Heart left ventricle (tissue), 16 donors: ENCODE data around the gene ST3GAL2. TPM values are rescaled to one million over a fixed set of nuclear protein-coding genes. Genes with fewer than 3 reads are reported as not detected.
"Not testable (repeated sequence)": the region's sequence is repeated elsewhere in the genome, so short reads cannot be mapped to it uniquely, and the experiment has no call there.

Experiments used
- ATAC-seq, 4 donors: fragments of 200-7000 bp; cut with Tn5 transposase; one replicate each; pipeline ENCODE4 v1.9.1; 2020 to 2022; ENCODE audit warnings: moderate library complexity in 4 of 4, mild to moderate bottlenecking in 3 of 4, moderate number of reproducible peaks in 1 of 4
- DNase-seq, 5 donors: peaks; one replicate each; pipeline ENCODE4 v3.0.0-alpha.2; 2020
- H3K27ac ChIP-seq, 12 donors: fragments of 200-600 bp; sonication (generic) in 4 of 12; one replicate each; pipeline versions ENCODE4 v1.5.0 to v1.8.0; 2016 to 2022; ENCODE audit warnings: mild to moderate bottlenecking in 2 of 12
- H3K27me3 ChIP-seq, 9 donors: fragments of 200-600 bp; sonication (generic) in 2 of 9; one replicate each; pipeline versions ENCODE4 v1.5.1 to v1.8.0; 2016 to 2022; ENCODE audit warnings: mild to moderate bottlenecking in 3 of 9
- H3K36me3 ChIP-seq, 9 donors: fragments of 200-600 bp; sonication (generic) in 2 of 9; one replicate each; pipeline versions ENCODE4 v1.5.0 to v1.8.0; 2018 to 2022; ENCODE audit warnings: mild to moderate bottlenecking in 2 of 9
- H3K4me1 ChIP-seq, 12 donors: fragments of 200-600 bp; sonication (generic) in 4 of 12; one replicate each; pipeline versions ENCODE4 v1.5.0 to v1.8.0; 2016 to 2022; ENCODE audit warnings: mild to moderate bottlenecking in 3 of 12
- H3K4me3 ChIP-seq, 12 donors: fragments of 200-600 bp; sonication (generic) in 4 of 12; one replicate each; pipeline versions ENCODE4 v1.5.0 to v1.8.0; 2017 to 2022; ENCODE audit warnings: mild to moderate bottlenecking in 9 of 12, moderate library complexity in 4 of 12
- H3K9me3 ChIP-seq, 12 donors: fragments of 200-600 bp; sonication (generic) in 4 of 12; one replicate each; pipeline versions ENCODE4 v1.5.0 to v1.8.0; 2016 to 2022; ENCODE audit warnings: mild to moderate bottlenecking in 1 of 12
- CTCF ChIP-seq, 12 donors: fragments of 200-600 bp; sonication (generic) in 4 of 12; IDR thresholded peaks; one replicate each; pipeline versions ENCODE4 v1.5.0 to v1.8.0; 2018 to 2022; ENCODE audit warnings: antibody characterized with exemption in 12 of 12, mild to moderate bottlenecking in 5 of 12
- POLR2A ChIP-seq, 2 donors: fragments of 450-650 bp; IDR thresholded peaks; one replicate each; pipeline ENCODE4 v1.6.1; 2017; ENCODE audit warnings: antibody characterized with exemption in 2 of 2, mild to moderate bottlenecking in 2 of 2, moderate library complexity in 2 of 2
- WGBS, 4 donors: extraction: QIAGEN DNeasy Blood & Tissue Kit in 2 of 4; methylation state at CpG; one replicate each; pipeline versions ENCODE4 v1.1.5 to v1.1.7; 2013 to 2018; 5-methylcytosine and 5-hydroxymethylcytosine counted together
- intact Hi-C, 10 donors: fragments of 100-400 bp; cut with DNase I; formaldehyde crosslinking; loops; one replicate each; pipeline versions ENCODE4 v1.11.1 to v1.14.2; 2022
- polyA plus RNA-seq, 2 donors: library from polyadenylated mRNA; stranded (reverse); fragments of 200-250 nt; gene quantifications; one replicate each; pipeline ENCODE4 v1.2.3, GENCODE V29; 2013
- total RNA-seq, 9 donors: library from RNA; depleted of rRNA in 2 of 9; stranded (reverse); fragments of >200 nt in 2 of 9; fragmentation: NEBNext Ultra II Directional in 3 of 9; extraction: Animal tissue kit (Norgen Biotek cat#: 25700) in 3 of 9; gene quantifications; one replicate each; pipeline versions ENCODE4 v1.1.0 to v1.2.4, GENCODE V29; 2016 to 2023
- donor health status: ischemic (EF 13 %, LVEDD 7.1; RV severe dilation, severe dysfunction).
- donor health status: healthy with polysubstance abuse.
- donor health status: DM: no; HTN: yes; CAD: no.
- donor health status: DM: no; HTN: no; CAD: no.
- donor health status: ischemic (EF 25% LVEDD 6.9; RV normal size, moderate dysfunction).
- donor health status: ischemic (EF 25% LVEDD 5.7; RV mildly dilated, moderate dysfunction).
- donor health status: healthy.
- donor health status: DM: yes; HTN: yes; CAD: no.
- donor health status: ischemic (EF 35%, LVEDD 5.7; RV mildly dilated, moderate dysfunction).
- donor health status: nonischemic (EF 11% LVEDD 7.7; RV severe dilation, severe dysfunction).
- donor health status: DM: yes; HTN: yes; CAD: no.
- donor health status: PGD.
- donor health status: ischemic (EF 29% LVEDD 5.4; RV normal size, mild dysfunction).
- donor health status: nonischemic (EF 23%, LVEDD 6.1; RV moderate dilation, normal function).

ST3GAL2 gene
- total and polyA plus RNA-seq, 11 donors = 8.4 to 44.6 (median 20.1) TPM

DNA sequence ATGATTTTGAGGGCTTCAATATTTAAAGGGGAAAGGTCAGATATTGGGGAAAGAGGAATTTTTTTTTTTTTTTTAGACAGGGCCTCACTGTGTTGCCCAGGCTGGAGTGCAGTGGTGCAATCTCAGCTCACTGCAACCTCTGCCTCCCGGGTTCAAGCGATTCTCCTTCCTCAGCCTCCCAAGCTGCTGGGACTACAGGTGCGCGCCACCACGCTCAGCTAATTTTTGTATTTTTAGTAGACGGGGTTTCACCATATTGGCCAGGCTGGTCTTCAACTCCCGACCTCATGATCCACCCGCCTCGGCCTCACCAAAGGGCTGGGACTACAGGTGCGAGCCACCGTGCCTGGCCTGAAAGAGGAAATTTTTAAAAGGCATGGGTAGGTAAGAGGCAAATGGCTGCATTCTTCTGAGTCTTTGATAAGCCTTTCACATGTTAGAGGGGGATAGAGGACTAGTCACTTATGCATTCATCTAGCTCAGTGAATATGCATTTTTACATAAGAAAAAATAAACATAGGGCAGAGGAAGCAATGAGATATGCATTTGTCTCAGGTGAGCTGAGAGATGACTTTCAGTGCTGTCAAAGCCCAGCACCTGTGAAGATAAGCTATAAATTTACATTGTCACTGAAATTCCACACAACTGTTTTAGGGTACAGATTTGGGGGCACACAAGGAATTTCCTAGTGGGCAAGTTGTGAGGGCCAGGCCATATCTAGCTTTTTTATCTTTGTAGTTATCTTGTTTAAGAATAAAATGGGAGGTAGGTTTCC is 14.4 kb upstream of the ST3GAL2 start:
- peak overlapping the region; percentile 76 to 99 (median 93) for H3K4me3 ChIP-seq
- 96 to 98% (median 96%) methylated on average over 11 of the region's 11 CpGs for WGBS, 4 donors
- no peaks in the 10 kb centered on the region for H3K36me3 ChIP-seq
- no peaks in the 10 kb centered on the region for H3K9me3 ChIP-seq
- DNase-seq (no peak), ATAC-seq (no peak)
- H3K27me3 ChIP-seq = no peaks in the 10 kb centered on the region
- peaks cover 0 to 26% (median 12%) of the 10 kb centered on the region in 12 donors for H3K4me1 ChIP-seq
- peak overlapping the region in 6 of 12 donors; percentile 88 to 98 (median 94) for H3K27ac ChIP-seq
- TF ChIP-seq CTCF (IDR thresholded peaks at IDR 0.05) (no peak), POLR2A (IDR thresholded peaks at IDR 0.05) (no peak)
- intact Hi-C loops = loop anchor here in 2 of 10 donors (5.0 to 10.0 kb wide), 2 partner anchors 59 to 71 kb away; no protein-coding TSS in a partner anchor

DNA sequence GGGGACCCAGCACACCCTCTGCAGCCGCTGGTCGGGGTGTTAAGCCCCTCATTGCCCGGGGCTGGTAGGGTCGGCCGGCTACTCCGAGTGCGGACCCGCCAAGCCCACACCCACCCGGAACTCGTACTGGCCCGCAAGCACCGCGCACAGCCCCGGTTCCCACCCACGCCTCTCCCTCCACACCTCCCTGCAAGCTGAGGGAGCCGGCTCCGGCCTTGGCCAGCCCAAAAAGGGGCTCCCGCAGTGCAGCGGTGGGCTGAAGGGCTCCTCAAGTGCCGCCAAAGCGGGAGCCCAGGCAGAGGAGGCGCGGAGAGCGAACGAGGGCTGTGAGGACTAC is 12.1 kb upstream of the ST3GAL2 start:
- peak overlapping the region in 9 of 12 donors; percentile 12 to 54 (median 34) for H3K4me3 ChIP-seq
- intact Hi-C loops = loop anchor here in 2 of 10 donors (5.0 to 10.0 kb wide), 2 partner anchors 56 to 69 kb away; no protein-coding TSS in a partner anchor
- 33 to 65% (median 38%) methylated on average over 21 to 25 of the region's 25 CpGs for WGBS, 4 donors

GRCh38 chr16:70450142-70451003 is 11.5 kb upstream of the ST3GAL2 start:
- DNase-seq, H3K27ac ChIP-seq, H3K27me3 ChIP-seq, H3K36me3 ChIP-seq, ATAC-seq, H3K9me3 ChIP-seq: not testable (repeated sequence)
- intact Hi-C loops = loop anchor here in 2 of 10 donors (5.0 to 10.0 kb wide), 2 partner anchors 56 to 68 kb away; no protein-coding TSS in a partner anchor
- H3K4me1 ChIP-seq = peaks cover 0 to 18% (median 5%) of the 10 kb centered on the region in 12 donors
- peak overlapping the region in 9 of 12 donors; percentile 12 to 54 (median 34) for H3K4me3 ChIP-seq
- 71 to 81% (median 75%) methylated on average over 18 to 37 of the region's 37 CpGs for WGBS, 4 donors

More for the DNA sequence above, 12.1 kb upstream of the ST3GAL2 start:
- H3K9me3 ChIP-seq, H3K36me3 ChIP-seq, DNase-seq, H3K27ac ChIP-seq, ATAC-seq, H3K27me3 ChIP-seq: not testable (repeated sequence)
- H3K4me1 ChIP-seq = peaks cover 0 to 24% (median 9%) of the 10 kb centered on the region in 12 donors

- H3K27me3 ChIP-seq = no peaks in the 10 kb centered on the region
- intact Hi-C loops = no loop called here
- DNase-seq (no peak), ATAC-seq (no peak)
- peaks cover 0 to 6% (median 0%) of the 10 kb centered on the region in 12 donors for H3K4me1 ChIP-seq
- no peak for TF ChIP-seq POLR2A (IDR thresholded peaks at IDR 0.05)
- TF ChIP-seq CTCF (IDR thresholded peaks at IDR 0.05) = no peak
- WGBS, 4 donors = 88 to 94% (median 92%) methylated on average over 6 of the region's 6 CpGs
- no peak overlapping the region for H3K4me3 ChIP-seq
- no peaks in the 10 kb centered on the region for H3K9me3 ChIP-seq
- H3K27ac ChIP-seq = no peak overlapping the region
- no peaks in the 10 kb centered on the region for H3K36me3 ChIP-seq
These were observed 9.2 kb upstream of the ST3GAL2 start for GRCh38 chr16:70448075-70448474.
